Breast epithelium (tissue), 3 donors: ENCODE data around the gene STXBP2.

Source experiments
- POLR2A ChIP-seq: fragments of 450-650 bp; IDR thresholded peaks from one replicate; pipeline ENCODE4 v1.6.1; 2016; ENCODE audit warnings: antibody characterized with exemption, mild to moderate bottlenecking, moderate library complexity
- TF ChIP-seq, protein P1 (sequence below), 3 donors: fragments of 450-650 bp; IDR thresholded peaks; one replicate each; pipeline ENCODE4 v1.5.1; 2016 to 2017; ENCODE audit warnings: antibody characterized with exemption in 3 of 3, mild to moderate bottlenecking in 3 of 3, moderate library complexity in 3 of 3

GRCh38 chr19:7607212-7607873 is 29.6 kb upstream of the STXBP2 start:
- TF ChIP-seq, protein P1, sequence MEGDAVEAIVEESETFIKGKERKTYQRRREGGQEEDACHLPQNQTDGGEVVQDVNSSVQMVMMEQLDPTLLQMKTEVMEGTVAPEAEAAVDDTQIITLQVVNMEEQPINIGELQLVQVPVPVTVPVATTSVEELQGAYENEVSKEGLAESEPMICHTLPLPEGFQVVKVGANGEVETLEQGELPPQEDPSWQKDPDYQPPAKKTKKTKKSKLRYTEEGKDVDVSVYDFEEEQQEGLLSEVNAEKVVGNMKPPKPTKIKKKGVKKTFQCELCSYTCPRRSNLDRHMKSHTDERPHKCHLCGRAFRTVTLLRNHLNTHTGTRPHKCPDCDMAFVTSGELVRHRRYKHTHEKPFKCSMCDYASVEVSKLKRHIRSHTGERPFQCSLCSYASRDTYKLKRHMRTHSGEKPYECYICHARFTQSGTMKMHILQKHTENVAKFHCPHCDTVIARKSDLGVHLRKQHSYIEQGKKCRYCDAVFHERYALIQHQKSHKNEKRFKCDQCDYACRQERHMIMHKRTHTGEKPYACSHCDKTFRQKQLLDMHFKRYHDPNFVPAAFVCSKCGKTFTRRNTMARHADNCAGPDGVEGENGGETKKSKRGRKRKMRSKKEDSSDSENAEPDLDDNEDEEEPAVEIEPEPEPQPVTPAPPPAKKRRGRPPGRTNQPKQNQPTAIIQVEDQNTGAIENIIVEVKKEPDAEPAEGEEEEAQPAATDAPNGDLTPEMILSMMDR (IDR thresholded peaks at IDR 0.05), result no peak
- TF ChIP-seq POLR2A, result no peak
